Activated effector memory CD4-positive, alpha-beta T cell treated with anti-CD3 and anti-CD28 coated beads, Interleukin-2, amount 50 U/mL, for 16 hours (primary cell): ENCODE results near the gene ZNF552.
"Not testable (repeated sequence)": the region's sequence is repeated elsewhere in the genome, so short reads cannot be mapped to it uniquely, and the experiment has no call there.

Source experiments
- DNase-seq: peaks from one replicate; pipeline ENCODE4 v3.0.0-alpha.2; 2020

Gene ZNF552

DNA sequence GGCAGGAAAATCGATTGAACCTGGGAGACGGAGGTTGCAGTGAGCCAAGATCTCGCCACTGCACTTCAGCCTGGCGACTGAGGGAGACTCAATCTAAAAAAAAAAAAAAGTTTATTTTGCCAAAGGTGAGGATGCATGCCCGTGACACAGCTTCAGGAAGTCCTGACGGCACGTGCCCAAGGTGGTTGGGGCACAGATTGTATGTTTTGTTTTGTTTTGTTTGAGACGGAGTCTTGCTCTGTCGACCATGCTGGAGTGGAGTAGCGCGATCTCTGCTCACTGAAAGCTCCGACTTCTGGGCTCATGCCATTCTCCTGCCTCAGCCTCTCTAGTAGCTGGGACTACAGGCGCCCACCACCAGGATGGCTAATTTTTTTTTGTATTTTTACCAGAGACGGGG lies 3.3 kb upstream of the ZNF552 start:
- DNase-seq: no peak

DNA sequence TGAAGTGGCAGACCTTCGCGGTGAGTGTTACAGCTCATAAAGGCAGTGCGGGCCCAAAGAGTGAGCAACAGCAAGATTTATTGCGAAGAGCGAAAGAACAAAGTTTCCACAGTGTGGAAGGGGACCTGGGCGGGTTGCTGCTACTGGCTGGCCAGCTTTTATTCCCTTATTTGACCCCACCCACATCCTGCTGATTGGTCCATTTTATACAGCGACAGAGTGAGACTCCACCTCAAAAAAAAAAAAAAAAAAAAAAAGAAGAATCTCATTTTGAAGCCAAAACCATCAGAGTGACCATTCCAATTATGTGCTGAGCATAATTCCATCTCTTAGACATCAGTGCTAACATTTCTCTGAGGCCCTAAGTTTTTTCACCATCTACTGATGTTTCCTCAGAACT lies 1.9 kb upstream of the ZNF552 start:
- no peak for DNase-seq

DNA sequence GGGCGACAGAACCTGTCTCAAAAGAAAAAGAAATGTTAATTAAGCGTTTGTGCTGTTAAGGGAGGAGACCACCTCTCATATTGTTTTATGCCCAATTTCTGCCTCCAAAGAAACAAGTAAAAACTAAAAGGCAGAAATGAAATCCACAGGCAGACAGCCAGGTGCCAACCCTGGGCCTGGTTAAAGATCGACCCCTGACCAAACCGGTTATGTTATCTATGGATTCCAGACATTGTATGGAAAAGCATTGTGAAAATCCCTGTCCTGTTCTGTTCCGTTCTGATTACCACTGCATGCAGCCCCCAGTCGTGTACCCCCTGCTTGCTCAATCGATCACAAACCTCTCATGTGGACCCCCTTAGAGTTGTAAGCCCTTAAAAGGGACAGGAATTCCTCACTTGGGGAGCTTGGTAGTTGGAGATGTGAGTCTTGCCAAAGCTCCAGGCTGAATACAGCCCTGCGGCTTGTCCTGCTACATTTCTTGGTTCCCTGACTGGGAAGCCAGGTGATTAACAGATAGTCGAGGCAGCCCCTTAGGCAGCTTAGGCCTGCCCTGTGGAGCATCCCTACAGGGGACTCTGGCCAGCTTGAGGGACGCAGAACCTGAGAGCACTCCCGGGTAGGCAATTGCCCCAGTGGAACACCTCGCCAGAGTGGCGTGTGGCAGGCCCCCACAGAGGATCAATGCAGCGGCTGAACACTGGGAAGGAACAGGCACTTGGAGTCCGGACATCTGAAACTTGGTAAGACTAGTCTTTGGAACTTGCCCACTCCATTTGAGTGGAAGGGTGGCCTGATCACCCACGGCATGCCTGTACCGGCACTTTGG lies 748 bp upstream of the ZNF552 start:
- DNase-seq: no peak

DNA sequence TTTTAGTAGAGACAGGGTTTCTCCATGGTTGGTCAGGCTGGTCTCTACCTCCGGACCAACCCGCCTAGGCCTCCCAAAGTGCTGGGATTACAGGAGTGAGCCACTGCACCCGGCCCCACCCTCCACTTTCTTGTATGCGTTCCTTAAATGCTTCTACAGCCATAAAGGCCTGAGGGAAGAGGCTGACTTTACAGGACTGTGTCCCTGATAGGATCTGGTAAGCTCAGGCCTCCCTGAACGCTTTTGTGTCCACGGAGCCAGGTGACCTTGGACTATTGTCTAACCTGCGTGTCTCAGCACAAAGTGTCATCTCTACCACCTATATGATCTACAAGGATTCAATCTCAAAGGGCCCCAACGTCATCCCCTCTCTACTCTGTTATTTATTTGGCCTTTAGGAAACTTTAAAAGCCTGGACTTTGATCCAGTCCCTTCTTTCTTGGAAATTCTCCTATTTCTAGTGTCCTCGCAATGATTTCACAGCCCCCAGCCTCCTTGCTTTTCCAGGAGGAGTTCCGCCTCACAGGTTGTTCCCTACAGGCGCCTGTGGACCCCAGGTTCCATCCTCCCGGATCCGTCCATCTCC lies 701 bp downstream of the ZNF552 start:
- DNase-seq: no peak

DNA sequence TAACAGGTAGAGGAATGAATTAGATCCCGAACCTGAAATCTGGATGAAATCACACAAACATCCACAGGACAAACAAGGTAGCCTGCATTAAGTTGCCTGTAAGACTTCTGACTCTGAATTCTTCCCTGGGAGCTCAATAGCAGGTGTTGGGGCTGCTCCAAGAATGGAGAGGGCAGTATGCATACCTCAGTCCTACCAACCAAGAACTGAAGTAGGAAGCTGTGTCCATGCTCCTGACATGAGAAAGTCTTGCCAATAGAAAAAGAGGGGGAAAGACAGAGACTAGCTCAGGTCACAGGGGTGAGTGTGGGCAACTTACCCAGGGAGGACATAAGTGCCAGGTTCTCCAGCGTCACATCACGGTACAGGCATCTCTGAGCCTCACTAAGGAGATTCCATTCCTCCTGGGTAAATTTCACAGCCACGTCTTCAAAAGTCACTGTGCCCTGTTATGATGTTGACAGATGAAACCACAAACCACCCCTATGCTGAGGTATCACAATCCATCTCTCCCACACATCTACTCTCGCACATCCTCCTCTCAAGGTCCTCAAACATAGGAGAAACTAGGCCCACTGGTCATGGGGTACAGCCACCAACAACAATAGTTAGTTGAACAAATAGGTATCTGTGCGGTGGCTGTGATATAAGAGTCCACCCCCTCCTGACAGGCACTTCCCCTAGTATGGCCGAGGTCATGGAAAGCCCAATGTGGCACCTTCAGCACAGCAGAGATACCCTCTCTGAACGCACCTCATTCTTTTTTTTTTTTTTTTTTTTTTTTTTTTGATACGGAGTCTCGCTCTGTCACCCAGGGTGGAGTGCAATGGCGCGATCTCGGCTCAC lies 1.5 kb downstream of the ZNF552 start:
- DNase-seq: not testable (repeated sequence)

DNA sequence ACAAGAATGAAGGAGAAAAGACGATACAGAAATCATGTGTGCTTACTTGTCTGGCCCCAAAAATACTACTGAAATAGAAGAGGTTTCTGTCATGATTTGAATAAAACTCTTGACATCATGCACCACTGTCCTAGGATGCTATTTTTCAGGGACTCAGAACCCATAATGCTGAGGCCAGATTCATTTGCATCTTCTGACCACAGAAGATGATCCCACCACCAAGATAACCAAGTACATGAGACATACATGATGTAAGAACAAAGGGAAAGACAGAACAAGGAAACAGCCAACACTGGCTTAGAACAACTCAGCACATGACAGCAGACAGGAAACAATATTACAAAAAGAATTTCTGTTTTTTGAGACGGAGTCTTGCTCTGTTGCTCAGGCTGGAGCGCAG lies 2.5 kb downstream of the ZNF552 start:
- no peak for DNase-seq

DNA sequence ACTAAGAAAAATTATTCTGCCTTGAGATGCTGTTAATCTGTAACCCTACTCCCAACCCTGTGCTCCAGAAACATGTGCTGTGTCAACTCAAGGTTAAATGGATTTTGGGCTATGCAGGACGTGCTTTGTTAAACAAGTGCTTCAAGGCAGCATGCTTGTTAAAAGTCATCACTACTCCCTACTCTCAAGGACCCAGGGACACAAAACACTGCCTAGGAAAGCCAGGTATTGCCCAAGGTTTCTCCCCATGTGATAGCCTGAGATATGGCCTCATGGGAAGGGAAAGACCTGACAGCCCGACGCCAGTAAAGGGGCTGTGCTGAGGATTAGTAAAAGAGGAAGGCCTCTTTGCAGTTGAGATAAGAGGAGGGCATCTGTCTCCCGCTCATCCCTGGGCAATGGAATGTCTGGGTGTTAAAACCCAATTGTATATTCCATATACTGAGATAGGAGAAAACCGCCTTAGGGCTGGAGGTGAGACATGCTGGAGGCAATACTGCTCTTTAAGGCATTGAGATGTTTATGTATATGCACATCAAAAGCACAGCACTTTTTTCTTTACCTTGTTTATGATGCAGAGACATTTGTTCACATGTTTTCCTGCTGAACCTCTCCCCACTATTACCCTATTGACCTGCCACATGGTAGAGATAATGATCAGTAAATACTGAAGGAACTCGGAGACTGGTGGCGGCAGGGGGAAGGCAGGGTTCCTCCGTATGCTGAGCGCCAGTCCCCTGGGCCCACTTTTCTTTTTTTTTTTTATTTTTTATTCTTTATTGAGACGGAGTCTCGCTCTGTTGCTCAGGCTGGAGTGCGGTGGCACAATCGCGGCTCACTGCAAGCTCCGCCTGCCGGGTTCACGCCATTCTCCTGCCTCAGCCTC lies 4.1 kb downstream of the ZNF552 start:
- DNase-seq: not testable (repeated sequence)

DNA sequence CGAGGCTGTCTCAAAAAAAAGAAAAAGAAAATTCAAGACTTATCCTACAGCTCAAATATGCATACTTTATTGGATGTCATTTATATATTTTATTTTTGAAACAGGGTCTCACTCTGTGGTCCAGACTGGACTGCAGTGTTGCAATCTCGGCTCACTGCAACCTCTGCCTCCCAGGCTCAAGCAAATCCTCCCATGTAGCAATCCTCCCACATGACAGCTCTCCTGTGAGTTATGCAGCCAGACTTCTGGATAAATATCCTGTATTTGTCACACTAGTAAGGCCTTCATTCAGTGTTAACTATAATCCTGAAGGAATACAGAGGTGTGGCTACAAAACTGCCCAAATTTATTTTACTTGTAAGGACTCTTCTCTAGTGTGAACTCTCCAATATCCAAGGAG lies 7.2 kb downstream of the ZNF552 start:
- no peak for DNase-seq

DNA sequence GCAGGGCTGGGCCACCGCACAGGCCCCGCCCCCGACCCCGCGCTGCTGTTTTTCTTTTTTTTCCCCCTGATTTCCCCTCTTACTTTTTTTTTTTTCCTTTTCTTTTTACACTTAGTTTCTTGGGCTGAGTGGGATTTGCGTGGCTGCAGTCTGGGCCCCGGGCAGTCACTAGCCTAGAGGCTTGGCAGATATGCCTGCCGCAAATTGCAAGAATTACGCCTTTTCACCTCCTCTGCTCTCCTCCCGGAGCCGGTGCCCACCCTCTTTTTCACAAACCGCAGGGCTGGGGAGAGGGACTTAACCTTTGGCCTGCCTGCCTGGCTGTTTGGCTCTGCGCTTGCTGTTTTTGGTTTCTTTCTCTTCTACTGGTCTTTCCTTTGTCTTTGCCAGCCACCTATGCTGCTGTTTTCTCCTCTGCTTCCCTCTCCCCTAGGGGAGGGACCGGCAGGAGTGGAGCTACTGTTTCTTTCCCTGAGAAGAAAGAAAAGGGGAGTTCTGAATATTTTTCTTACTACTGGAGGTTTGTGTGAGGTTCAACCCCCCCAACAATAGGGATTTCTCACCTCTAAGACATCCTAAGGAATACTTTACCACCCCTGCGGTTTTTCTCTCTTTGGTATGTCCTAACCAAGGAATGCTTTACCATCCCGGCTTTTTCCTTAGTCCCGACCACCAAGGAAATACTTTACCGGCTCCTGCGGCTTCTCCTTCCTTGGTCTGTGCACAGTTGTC lies 11.0 kb downstream of the ZNF552 start:
- no peak for DNase-seq

DNA sequence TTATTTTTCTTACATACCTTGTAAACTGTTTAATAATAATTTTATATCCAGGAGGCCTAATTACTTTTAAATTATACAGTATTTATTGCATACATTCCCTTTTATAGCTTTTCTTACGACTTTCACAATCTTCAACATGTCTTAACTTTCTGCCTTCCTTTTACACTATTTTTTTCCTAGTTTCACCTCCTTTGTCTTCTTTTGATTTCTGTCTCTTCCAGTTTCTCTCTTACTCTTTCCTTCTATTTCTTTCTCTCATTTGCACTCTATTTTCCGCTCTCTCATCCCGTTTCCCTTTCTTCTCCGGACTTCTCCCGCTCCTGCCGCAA lies 11.5 kb downstream of the ZNF552 start:
- no peak for DNase-seq

DNA sequence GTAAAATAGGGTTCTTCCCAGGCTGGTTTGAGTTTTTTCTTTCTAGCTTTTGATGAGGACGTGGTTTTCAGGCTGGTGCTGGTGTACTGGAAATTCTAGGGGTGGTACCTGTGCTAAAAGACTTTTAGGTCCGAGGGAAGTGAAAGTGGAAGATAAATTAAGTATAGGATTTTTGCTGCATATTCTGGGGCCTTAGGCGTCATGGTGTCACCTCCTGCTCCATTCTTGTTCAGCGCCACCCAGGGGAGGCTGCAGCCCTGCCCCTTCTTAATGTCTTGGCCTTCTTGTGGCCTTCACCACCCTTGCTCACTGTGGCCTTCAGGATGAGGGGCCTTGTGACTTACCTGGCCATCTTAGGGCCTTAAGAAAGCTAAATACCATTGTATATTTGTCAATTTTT lies 12.4 kb downstream of the ZNF552 start:
- no peak for DNase-seq

DNA sequence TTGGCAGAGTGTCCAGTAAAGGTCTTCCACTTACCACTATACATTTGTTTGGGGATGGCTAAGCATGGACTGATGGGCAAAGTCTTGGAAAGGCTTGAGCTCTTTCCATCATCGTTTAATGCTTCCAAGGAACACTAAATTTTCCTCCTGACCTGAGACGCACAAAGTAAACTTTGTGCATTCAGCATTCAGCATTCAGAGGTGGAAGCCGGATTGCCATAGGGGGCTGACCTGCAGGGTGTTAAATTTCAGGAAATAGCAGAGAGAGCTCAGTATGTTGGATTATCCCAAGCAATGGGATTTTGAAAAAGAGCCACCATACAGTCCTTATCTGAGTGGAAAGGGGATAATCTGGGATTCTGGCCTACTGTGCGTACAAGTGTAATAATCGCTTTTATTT lies 14.0 kb downstream of the ZNF552 start:
- no peak for DNase-seq

DNA sequence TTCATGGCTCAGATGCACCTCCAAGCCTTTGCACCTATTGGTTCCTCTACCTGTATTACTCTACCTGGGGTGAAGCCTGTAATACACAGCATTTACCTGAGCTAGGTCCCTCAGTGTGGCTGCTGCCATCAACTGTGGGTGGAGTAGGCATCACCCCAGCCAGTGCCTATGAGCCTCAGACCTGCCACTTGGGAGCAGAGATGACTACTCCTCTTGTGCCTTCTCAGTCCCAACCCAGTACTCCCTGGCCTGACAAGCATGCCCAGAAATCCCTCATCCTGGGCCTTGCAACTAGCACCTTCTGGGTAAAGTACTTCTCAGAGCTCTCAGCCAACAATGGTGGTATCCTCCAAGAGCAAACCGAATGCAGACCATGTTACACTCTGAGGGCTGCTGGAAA lies 18.1 kb downstream of the ZNF552 start:
- not testable (repeated sequence) for DNase-seq

DNA sequence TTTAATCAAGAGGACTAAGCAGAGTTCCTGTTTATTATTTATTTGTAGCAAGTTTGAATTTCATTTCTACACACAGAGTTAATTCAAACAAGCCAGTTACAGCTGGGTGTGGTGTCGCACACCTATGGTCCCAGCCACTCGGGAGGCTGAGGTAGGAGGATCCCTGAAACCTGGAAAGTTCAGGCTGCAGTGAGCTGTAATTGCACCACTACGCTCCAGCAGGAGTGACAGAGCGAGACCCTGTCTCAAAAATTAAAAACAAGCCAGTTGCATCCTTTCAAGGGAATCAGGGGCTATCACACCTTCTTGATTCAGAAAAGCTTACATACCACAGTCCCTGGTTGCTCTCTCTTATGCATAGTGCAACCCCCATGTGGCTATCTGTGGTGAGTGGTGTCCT lies 25.4 kb downstream of the ZNF552 start:
- no peak for DNase-seq

DNA sequence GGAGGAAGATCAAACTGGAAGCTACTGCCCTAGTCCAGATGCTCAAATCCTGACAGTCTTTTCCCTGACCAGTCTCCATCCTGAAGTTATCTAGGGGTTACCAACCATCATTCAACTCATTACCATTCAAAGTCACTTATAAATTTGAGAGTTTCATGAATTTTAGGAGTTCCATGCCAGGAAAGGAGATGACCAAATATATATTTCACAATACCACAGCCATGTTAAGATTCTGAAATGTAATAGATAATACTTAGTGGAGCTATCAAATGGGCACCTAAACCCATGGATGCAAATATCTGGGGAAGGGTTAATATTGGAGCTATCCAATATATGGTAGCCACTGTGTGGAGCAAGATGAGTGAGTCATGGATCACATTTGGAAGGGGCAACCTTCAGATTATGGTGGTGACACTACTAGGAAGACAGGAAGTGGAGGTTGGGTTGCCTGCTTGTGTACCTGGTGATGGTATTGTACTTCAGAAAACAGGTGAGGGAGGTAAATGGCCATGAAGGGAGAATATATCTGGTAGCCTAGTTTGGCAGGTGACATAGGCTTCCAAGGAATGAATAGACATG lies 26.5 kb downstream of the ZNF552 start:
- DNase-seq: no peak

DNA sequence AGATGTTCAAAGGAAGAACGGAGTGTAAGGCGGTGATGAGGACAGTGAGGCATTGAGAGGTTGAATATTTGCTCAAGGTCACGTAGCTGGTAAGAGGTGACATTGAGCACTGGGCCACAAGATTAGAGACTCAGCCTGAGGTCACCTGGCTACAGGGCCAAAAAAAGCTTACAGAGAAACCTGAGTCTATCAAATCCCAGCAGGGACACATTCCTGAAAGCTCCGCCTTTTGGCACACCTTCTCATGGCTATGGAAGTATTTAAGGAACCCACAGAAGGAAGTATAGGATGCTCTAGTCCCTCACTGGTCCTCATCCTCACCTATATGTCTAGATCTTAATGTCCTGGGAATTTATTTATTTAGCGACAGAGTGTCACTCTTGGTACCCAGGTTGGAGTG lies 27.8 kb downstream of the ZNF552 start:
- no peak for DNase-seq

DNA sequence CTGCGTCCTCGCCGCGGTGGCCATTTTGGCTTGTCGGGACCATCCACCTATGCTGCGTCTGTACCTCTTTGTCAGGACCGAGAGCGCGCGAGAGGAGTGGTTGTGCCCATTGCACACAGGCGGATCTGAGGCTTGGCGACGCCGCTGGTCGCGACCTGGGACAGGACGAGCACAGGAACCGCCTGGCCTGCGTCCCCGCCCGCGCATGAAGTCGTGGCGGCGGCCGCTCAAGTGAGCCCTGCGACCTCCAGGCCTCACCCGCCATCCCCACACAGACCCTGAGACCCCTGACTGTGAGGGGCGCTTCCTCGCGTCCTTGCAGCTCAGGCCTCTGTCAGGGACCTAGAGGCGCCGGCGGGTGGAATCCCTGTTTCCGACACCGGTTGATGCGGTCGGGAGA lies 28.4 kb downstream of the ZNF552 start:
- no peak for DNase-seq

DNA sequence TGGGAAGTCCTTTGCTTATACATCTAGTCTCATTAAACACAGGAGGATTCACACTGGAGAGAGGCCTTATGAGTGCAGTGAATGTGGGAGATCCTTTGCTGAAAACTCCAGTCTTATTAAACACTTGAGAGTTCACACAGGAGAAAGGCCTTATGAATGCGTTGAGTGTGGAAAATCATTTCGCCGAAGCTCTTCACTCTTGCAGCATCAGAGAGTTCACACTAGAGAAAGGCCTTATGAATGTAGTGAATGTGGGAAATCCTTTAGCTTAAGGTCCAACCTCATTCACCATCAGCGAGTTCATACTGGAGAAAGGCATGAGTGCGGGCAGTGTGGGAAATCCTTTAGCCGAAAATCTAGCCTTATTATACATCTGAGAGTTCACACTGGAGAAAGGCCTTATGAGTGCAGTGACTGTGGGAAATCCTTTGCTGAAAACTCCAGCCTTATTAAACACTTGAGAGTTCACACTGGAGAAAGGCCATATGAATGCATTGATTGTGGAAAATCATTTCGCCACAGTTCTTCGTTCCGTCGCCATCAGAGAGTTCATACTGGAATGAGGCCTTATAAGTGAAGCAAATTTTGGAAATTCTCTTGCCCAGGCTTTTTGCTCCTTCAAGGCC lies 35.4 kb downstream of the ZNF552 start:
- DNase-seq: no peak

DNA sequence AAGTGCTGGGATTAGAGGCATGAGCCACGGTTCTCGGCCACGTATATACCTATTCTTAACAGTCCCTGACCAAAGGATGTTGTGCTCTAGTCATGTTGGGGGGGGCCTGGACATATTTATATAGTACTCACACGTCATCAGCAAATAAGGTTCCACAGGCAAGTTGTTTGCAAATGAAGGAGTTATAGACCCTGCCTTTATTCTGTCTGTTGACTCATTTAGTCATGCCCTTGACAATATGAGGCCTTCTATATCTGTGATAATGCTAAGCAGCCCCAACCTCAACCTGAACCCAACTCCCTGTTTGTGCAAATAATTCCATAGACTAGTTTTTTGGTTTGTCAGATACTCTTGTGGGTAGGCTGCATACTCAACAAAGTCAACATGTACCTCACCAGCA lies 36.4 kb downstream of the ZNF552 start:
- DNase-seq: no peak

DNA sequence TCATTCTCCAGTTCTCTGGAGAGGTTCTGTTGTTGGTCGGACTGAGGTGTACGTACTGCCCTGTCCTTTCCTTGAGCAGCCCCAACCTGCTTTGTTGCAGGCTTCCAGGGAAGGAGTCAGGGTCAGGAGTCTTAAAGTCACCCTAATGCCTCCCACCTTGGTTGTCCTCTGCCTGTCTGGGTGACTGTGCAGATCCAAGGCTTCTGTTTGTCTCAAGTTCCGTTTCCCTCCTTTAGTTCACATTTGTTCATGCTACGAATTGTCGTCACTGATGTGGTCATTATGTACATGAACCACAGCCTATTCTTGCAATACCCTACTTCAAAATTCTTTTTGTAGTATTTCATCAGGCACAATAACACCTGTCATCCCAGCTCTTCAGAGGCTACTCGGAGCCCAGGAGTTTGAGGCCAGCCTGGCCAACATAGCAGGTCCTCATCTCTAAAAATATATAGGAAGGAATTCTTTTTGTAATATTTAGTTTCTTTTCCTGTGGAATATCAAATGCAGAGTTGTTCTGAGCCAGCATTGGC lies 37.9 kb downstream of the ZNF552 start:
- no peak for DNase-seq

DNA sequence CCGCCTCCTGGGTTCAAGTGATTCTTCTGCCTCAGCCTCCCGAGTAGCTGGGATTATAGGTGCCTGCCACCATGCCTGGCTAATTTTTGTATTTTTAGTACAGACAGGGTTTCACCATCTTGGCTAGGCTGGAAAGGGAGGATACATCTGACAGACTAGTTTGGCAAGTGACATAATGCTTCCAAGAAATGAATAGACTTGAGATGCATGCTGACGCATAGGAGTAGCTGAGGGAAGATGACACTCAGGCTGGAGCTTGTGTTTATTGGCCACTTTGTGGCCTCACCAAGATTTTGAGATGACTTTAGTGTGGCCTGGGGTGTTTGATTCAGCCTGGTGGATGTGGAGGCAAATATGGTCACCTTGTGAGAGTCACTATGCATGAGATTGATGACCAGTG lies 41.2 kb downstream of the ZNF552 start:
- DNase-seq: no peak
